DND-41 (cell line): ENCODE measurements around the gene RYR2.

Source experiments
- EZH2 ChIP-seq: IDR thresholded peaks from 3 replicates; pipeline ENCODE4 v1.6.1; 2012; ENCODE audit warnings: borderline replicate concordance, low read depth, mild to moderate bottlenecking, moderate library complexity, low read length, inconsistent platforms; ENCODE audit not compliant: severe bottlenecking
- TF ChIP-seq, protein P1 (sequence below): IDR thresholded peaks from 2 replicates; pipeline ENCODE4 v1.5.1; 2012; ENCODE audit warnings: borderline replicate concordance, low read length, moderate library complexity, mild to moderate bottlenecking; ENCODE audit not compliant: poor library complexity, severe bottlenecking; ENCODE audit errors: extremely low read depth

DNA sequence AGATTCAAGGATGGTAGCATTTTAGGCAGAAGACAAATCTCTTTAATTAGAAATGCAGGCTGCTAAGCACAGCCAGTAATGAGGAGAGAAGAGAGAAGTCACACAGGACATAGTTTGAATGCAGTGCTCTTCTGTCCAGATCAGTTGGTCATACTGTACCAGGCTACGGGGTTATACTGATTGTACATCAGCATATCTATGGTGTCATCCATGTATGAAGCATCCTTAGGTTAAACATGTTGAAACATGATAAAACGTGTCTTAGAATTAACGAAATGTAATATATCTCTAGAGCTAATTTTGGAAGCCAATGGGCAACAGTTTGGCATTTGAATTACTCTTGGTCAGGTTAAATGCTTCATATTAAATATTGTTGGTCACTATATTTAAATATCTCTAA lies 199.1 kb downstream of the RYR2 start:
- TF ChIP-seq, protein P1, sequence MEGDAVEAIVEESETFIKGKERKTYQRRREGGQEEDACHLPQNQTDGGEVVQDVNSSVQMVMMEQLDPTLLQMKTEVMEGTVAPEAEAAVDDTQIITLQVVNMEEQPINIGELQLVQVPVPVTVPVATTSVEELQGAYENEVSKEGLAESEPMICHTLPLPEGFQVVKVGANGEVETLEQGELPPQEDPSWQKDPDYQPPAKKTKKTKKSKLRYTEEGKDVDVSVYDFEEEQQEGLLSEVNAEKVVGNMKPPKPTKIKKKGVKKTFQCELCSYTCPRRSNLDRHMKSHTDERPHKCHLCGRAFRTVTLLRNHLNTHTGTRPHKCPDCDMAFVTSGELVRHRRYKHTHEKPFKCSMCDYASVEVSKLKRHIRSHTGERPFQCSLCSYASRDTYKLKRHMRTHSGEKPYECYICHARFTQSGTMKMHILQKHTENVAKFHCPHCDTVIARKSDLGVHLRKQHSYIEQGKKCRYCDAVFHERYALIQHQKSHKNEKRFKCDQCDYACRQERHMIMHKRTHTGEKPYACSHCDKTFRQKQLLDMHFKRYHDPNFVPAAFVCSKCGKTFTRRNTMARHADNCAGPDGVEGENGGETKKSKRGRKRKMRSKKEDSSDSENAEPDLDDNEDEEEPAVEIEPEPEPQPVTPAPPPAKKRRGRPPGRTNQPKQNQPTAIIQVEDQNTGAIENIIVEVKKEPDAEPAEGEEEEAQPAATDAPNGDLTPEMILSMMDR: no peak
- TF ChIP-seq EZH2: no peak
